Measurements from ENCODE around the gene MVK. TPM values are rescaled to one million over a fixed set of nuclear protein-coding genes. Genes with fewer than 3 reads are reported as not detected.

MVK gene
- total RNA-seq, 1 donor from 2014 or later, result 53.6 TPM

GRCh38 chr12:109637348-109637747 lies 63.8 kb downstream of the MVK start:
- H3K9me3 Mint-ChIP-seq (ENCODE audit: unreplicated experiment), result peaks cover 1% of the 10 kb centered on the region
- TF ChIP-seq CTCF (IDR thresholded peaks at IDR 0.05; ENCODE audit: partially characterized antibody, unreplicated experiment), result no peak
- H3K27ac Mint-ChIP-seq (ENCODE audit: unreplicated experiment), result peak overlapping the region; percentile 13
- H3K36me3 Mint-ChIP-seq (ENCODE audit: unreplicated experiment), result peaks cover 6% of the 10 kb centered on the region
- no peak for DNase-seq
- peaks cover 6% of the 10 kb centered on the region for H3K4me1 Mint-ChIP-seq (ENCODE audit: low read depth, unreplicated experiment)
- no peak overlapping the region for H3K4me3 Mint-ChIP-seq (ENCODE audit: unreplicated experiment)
- no peaks in the 10 kb centered on the region for H3K27me3 Mint-ChIP-seq (ENCODE audit: unreplicated experiment)

GRCh38 chr12:109637996-109638395 lies 64.4 kb downstream of the MVK start:
- DNase-seq, result no peak
- Mint-ChIP-seq H3K9me3 (ENCODE audit: unreplicated experiment) (no peaks in the 10 kb centered on the region), H3K4me3 (ENCODE audit: unreplicated experiment) (no peak overlapping the region), H3K36me3 (ENCODE audit: unreplicated experiment) (peaks cover 6% of the 10 kb centered on the region), H3K27me3 (ENCODE audit: unreplicated experiment) (no peaks in the 10 kb centered on the region), H3K27ac (ENCODE audit: unreplicated experiment) (no peak overlapping the region), H3K4me1 (ENCODE audit: low read depth, unreplicated experiment) (peaks cover 6% of the 10 kb centered on the region)
- TF ChIP-seq CTCF (IDR thresholded peaks at IDR 0.05; ENCODE audit: partially characterized antibody, unreplicated experiment), result no peak

GRCh38 chr12:109638735-109639134 lies 65.1 kb downstream of the MVK start:
- peak overlapping the region; percentile 48 for H3K27ac Mint-ChIP-seq (ENCODE audit: unreplicated experiment)
- peaks cover 2% of the 10 kb centered on the region for H3K36me3 Mint-ChIP-seq (ENCODE audit: unreplicated experiment)
- H3K27me3 Mint-ChIP-seq (ENCODE audit: unreplicated experiment), result no peaks in the 10 kb centered on the region
- no peaks in the 10 kb centered on the region for H3K9me3 Mint-ChIP-seq (ENCODE audit: unreplicated experiment)
- H3K4me3 Mint-ChIP-seq (ENCODE audit: unreplicated experiment), result no peak overlapping the region
- no peak for TF ChIP-seq CTCF (IDR thresholded peaks at IDR 0.05; ENCODE audit: partially characterized antibody, unreplicated experiment)
- H3K4me1 Mint-ChIP-seq (ENCODE audit: low read depth, unreplicated experiment), result peaks cover 6% of the 10 kb centered on the region
- DNase-seq, result no peak

- H3K9me3 Mint-ChIP-seq (ENCODE audit: unreplicated experiment), result no peaks in the 10 kb centered on the region
- H3K27ac Mint-ChIP-seq (ENCODE audit: unreplicated experiment), result no peak overlapping the region
- H3K4me3 Mint-ChIP-seq (ENCODE audit: unreplicated experiment), result no peak overlapping the region
- DNase-seq, result no peak
- peaks cover 5% of the 10 kb centered on the region for H3K4me1 Mint-ChIP-seq (ENCODE audit: low read depth, unreplicated experiment)
- no peaks in the 10 kb centered on the region for H3K27me3 Mint-ChIP-seq (ENCODE audit: unreplicated experiment)
- no peak for TF ChIP-seq CTCF (IDR thresholded peaks at IDR 0.05; ENCODE audit: partially characterized antibody, unreplicated experiment)
- H3K36me3 Mint-ChIP-seq (ENCODE audit: unreplicated experiment), result no peaks in the 10 kb centered on the region
Observed at GRCh38 chr12:109639151-109639872, 65.7 kb downstream of the MVK start.

GRCh38 chr12:109640961-109641360 lies 67.4 kb downstream of the MVK start:
- Mint-ChIP-seq H3K9me3 (ENCODE audit: unreplicated experiment) (no peaks in the 10 kb centered on the region), H3K4me3 (ENCODE audit: unreplicated experiment) (no peak overlapping the region), H3K4me1 (ENCODE audit: low read depth, unreplicated experiment) (peaks cover 6% of the 10 kb centered on the region), H3K27me3 (ENCODE audit: unreplicated experiment) (no peaks in the 10 kb centered on the region), H3K36me3 (ENCODE audit: unreplicated experiment) (no peaks in the 10 kb centered on the region), H3K27ac (ENCODE audit: unreplicated experiment) (no peak overlapping the region)
- no peak for DNase-seq
- TF ChIP-seq CTCF (IDR thresholded peaks at IDR 0.05; ENCODE audit: partially characterized antibody, unreplicated experiment), result no peak
